ENCODE measurements around the gene ADGRB3. TPM values are rescaled to one million over a fixed set of nuclear protein-coding genes. Genes with fewer than 3 reads are reported as not detected.
"Not testable (repeated sequence)": the region's sequence is repeated elsewhere in the genome, so short reads cannot be mapped to it uniquely, and the experiment has no call there.

Gene ADGRB3
- total RNA-seq, 2 experiments from 2014 or later = not detected

DNA sequence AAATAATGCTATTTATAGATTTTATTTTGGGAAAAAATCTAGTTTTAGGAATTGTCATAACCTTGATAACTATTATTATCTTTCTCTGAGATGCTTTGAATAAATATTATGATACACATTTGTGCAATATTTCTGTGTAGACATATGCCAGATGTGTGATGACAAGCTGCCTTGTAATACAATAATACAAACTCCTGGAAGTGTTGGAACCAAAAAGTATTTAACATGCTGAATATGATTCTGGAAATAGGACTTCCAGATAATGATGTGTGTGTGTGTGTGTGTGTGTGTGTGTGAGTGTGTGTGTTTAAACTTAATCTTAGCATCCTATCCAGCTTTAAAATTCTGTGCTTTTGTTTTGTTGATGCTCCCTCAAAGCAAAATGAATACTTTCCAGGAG lies 233.6 kb downstream of the ADGRB3 start:
- Mint-ChIP-seq H3K27me3 (no peaks in the 10 kb centered on the region), H3K4me1 (no peaks in the 10 kb centered on the region), H3K4me3 (no peak overlapping the region), H3K36me3 (ENCODE audit: low read depth) (no peaks in the 10 kb centered on the region), H3K9me3 (peaks cover 2% of the 10 kb centered on the region), H3K27ac (no peak overlapping the region)
- no peak for DNase-seq
- CTCF ChIA-PET = no interaction called here
- POLR2A ChIA-PET = no interaction called here

DNA sequence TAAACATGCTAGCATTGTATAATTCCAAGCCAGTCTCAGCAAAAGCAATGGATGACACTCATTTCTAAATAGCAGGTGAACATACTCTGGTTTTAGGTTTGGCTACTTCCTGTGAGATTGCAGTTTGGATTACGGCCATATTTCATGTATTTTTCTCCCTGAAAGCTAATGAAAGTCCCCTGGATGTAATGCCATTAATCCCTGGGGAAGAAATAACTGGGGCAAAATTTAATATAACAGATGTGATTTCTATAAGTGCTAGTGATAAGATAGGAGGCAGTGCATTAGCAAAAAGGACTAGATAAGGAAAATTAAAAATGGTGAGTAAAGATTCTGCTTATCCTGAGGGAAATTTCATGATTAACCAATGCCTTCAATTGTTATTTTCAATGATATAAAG lies 238.2 kb downstream of the ADGRB3 start:
- H3K4me3 Mint-ChIP-seq = no peak overlapping the region
- H3K9me3 Mint-ChIP-seq = no peaks in the 10 kb centered on the region
- no peaks in the 10 kb centered on the region for H3K4me1 Mint-ChIP-seq
- CTCF ChIA-PET = interaction anchor here (1.3 kb wide), 1 partner anchor 14 kb away, joined by 3 read pairs; no protein-coding TSS in a partner anchor
- no peak overlapping the region for H3K27ac Mint-ChIP-seq
- POLR2A ChIA-PET = no interaction called here
- H3K36me3 Mint-ChIP-seq (ENCODE audit: low read depth) = no peaks in the 10 kb centered on the region
- H3K27me3 Mint-ChIP-seq = no peaks in the 10 kb centered on the region
- DNase-seq = no peak

GRCh38 chr6:68874747-68875146 lies 239.7 kb downstream of the ADGRB3 start:
- ChIA-PET POLR2A (no interaction called here), CTCF (interaction anchor here (1.3 kb wide), 1 partner anchor 16 kb away, joined by 3 read pairs; no protein-coding TSS in a partner anchor)
- Mint-ChIP-seq H3K4me1 (no peaks in the 10 kb centered on the region), H3K36me3 (ENCODE audit: low read depth) (no peaks in the 10 kb centered on the region), H3K9me3 (no peaks in the 10 kb centered on the region), H3K4me3 (no peak overlapping the region), H3K27ac (no peak overlapping the region), H3K27me3 (no peaks in the 10 kb centered on the region)
- DNase-seq = no peak

DNA sequence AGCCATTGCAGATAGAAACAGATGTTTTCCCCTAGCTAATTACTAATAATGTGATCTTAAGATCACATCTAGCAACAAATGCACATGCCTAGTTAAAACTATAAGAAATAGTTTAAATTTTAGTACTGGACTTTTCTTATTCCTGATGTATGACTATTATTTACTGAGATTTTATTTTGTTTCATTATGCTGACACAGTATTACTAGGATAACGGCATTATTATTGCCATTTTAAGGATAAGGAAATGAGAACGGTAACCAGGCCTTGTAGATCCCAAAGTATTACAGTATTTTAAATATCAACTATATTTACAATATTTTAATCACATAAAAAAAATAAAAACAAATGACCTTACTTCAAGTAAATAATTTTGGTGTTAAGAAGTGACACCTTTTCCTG lies 240.3 kb downstream of the ADGRB3 start:
- H3K4me3 Mint-ChIP-seq = no peak overlapping the region
- ChIA-PET POLR2A (no interaction called here), CTCF (no interaction called here)
- H3K36me3 Mint-ChIP-seq (ENCODE audit: low read depth) = no peaks in the 10 kb centered on the region
- H3K27ac Mint-ChIP-seq = no peak overlapping the region
- no peaks in the 10 kb centered on the region for H3K9me3 Mint-ChIP-seq
- no peak for DNase-seq
- no peaks in the 10 kb centered on the region for H3K4me1 Mint-ChIP-seq
- H3K27me3 Mint-ChIP-seq = no peaks in the 10 kb centered on the region

- no peaks in the 10 kb centered on the region for H3K9me3 Mint-ChIP-seq
- H3K27me3 Mint-ChIP-seq = no peaks in the 10 kb centered on the region
- H3K4me3 Mint-ChIP-seq = no peak overlapping the region
- no peak for DNase-seq
- H3K27ac Mint-ChIP-seq = no peak overlapping the region
- CTCF ChIA-PET = no interaction called here
- POLR2A ChIA-PET = no interaction called here
- H3K36me3 Mint-ChIP-seq (ENCODE audit: low read depth) = no peaks in the 10 kb centered on the region
- no peaks in the 10 kb centered on the region for H3K4me1 Mint-ChIP-seq
Observed at GRCh38 chr6:68876792-68877493, 241.9 kb downstream of the ADGRB3 start.

DNA sequence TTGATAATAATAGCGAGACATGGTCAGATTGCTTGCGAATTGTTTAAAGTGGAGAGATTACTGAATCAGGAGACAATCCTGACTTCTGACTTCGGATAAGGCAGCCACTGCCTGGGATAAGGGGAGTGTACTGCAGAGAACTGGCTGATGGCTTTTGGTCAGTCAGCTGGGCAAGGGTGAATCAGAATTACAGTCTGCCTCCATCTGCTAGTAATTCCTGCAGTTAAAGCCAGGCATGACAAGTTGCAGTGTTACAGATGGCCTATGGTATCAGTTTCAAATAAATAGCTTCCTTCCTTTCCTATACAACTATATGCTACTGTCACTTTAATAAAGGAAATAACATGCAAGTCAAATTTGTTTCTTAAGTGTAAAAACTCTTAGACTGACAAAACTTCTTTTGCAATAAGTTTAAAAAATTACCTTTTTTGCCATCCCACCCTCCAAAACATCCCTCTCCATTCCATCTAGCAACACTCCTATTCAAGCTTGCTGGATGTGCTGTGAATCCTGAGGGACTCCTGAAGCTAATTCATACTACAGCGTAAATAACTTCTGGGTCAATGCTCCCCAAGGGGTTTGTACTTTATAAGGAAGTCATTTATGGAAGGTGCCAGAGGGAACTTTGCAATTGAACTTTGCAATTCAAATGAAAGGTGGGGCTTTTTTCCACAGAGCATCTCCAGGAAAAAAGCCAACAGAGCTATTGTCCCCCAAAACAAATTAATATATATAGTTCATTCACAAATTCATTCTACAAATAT lies 245.2 kb downstream of the ADGRB3 start:
- POLR2A ChIA-PET = no interaction called here
- H3K36me3 Mint-ChIP-seq (ENCODE audit: low read depth) = no peaks in the 10 kb centered on the region
- no peak for DNase-seq
- H3K27ac Mint-ChIP-seq = no peak overlapping the region
- CTCF ChIA-PET = no interaction called here
- no peaks in the 10 kb centered on the region for H3K27me3 Mint-ChIP-seq
- no peak overlapping the region for H3K4me3 Mint-ChIP-seq
- no peaks in the 10 kb centered on the region for H3K9me3 Mint-ChIP-seq
- H3K4me1 Mint-ChIP-seq = no peaks in the 10 kb centered on the region

DNA sequence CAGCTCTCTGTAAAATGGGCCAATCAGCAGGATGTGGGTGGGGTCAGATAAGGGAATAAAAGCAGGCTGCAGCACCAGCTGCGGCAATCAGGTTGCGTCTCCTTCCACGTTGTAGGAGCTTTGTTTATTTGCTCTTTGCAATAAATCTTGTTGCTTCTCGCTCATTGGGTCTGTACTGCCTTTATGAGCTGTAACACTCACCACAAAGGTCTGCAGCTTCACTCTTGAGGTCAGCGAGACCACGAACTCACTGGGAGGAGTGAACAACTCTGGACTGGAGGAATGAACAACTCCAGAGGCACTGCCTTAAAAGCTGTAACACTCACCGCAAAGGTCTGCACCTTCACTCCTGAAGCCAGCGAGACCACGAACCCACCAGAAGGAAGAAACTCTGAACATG lies 248.2 kb downstream of the ADGRB3 start:
- CTCF ChIA-PET; H3K27me3 Mint-ChIP-seq; H3K27ac Mint-ChIP-seq; POLR2A ChIA-PET; H3K9me3 Mint-ChIP-seq; H3K4me1 Mint-ChIP-seq; H3K4me3 Mint-ChIP-seq; DNase-seq; H3K36me3 Mint-ChIP-seq (ENCODE audit: low read depth): not testable (repeated sequence)

DNA sequence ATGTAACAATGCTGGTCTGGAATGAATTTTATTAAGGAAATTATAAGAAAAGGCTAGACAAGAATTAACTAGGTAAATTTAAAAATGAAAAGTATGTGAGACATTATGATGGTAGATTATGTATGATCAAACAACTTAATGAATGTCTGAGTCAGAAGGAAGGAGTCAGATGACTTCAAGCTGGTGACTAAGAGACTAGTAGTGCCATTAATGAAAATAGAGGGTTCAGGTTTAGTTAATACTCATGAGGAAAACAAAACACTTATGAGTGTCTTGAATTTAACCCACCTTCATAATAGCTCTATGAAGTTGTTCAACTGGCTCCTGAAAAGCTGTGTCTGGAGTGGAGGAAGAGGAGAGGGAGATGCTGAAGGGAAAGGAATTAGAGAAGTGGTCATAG lies 256.3 kb downstream of the ADGRB3 start:
- H3K27ac Mint-ChIP-seq = no peak overlapping the region
- POLR2A ChIA-PET = no interaction called here
- H3K9me3 Mint-ChIP-seq = no peaks in the 10 kb centered on the region

DNA sequence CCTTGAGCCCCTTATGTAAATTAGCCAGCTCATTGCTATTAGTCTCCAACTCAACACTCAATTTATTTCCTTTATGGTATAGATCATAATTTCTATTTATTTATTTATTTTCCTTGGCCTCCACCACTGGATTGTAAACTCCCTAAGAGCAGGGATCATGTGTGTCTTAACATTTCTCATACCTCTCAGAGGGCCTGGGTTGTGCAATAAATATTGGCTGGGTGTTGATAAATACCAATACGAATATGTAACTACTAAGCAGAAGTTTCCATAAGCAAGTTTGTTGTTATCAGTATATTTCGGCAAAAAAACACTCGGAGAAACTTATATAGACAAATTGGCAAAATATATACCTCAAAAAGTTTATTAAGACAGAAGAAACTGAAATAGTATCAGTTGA lies 257.4 kb downstream of the ADGRB3 start:
- H3K36me3 Mint-ChIP-seq (ENCODE audit: low read depth) = no peaks in the 10 kb centered on the region
- no peaks in the 10 kb centered on the region for H3K4me1 Mint-ChIP-seq
- no peak overlapping the region for H3K4me3 Mint-ChIP-seq
- no peaks in the 10 kb centered on the region for H3K27me3 Mint-ChIP-seq
- POLR2A ChIA-PET = no interaction called here
- H3K9me3 Mint-ChIP-seq = no peaks in the 10 kb centered on the region
- CTCF ChIA-PET = no interaction called here
- no peak overlapping the region for H3K27ac Mint-ChIP-seq
- no peak for DNase-seq

More for the DNA sequence above, 256.3 kb downstream of the ADGRB3 start:
- CTCF ChIA-PET = no interaction called here
- H3K36me3 Mint-ChIP-seq (ENCODE audit: low read depth) = no peaks in the 10 kb centered on the region
- no peak overlapping the region for H3K4me3 Mint-ChIP-seq
- H3K27me3 Mint-ChIP-seq = no peaks in the 10 kb centered on the region
- DNase-seq = no peak
- H3K4me1 Mint-ChIP-seq = no peaks in the 10 kb centered on the region

GRCh38 chr6:68895929-68896328 lies 260.8 kb downstream of the ADGRB3 start:
- H3K4me1 Mint-ChIP-seq = no peaks in the 10 kb centered on the region
- no peaks in the 10 kb centered on the region for H3K9me3 Mint-ChIP-seq
- no peak for DNase-seq
- CTCF ChIA-PET = no interaction called here
- POLR2A ChIA-PET = no interaction called here
- H3K36me3 Mint-ChIP-seq (ENCODE audit: low read depth) = no peaks in the 10 kb centered on the region
- no peak overlapping the region for H3K27ac Mint-ChIP-seq
- no peak overlapping the region for H3K4me3 Mint-ChIP-seq
- no peaks in the 10 kb centered on the region for H3K27me3 Mint-ChIP-seq

DNA sequence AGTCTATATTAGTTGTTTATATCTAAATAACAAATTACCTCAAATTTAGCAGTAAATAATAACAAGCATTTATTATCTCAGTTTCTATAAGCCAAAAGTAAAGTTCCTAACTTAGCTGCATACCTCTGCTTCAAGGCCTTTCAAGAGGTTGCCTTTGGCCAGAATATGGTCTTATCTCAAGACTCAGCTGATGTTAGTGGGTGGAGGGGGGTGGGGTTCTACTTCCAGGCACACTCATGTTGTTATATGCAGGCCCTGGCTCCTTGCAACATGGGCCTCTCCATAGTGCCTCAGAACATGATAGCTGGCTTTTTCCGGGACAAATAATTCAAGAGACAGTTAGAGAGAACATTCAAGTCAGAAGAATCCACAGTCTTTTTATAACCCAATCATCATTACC lies 266.0 kb downstream of the ADGRB3 start:
- POLR2A ChIA-PET = no interaction called here
- H3K4me3 Mint-ChIP-seq = no peak overlapping the region
- CTCF ChIA-PET = interaction anchor here (0.7 kb wide), 1 partner anchor 12 kb away, joined by 3 read pairs; no protein-coding TSS in a partner anchor
- H3K9me3 Mint-ChIP-seq = no peaks in the 10 kb centered on the region
- no peak for DNase-seq
- no peaks in the 10 kb centered on the region for H3K36me3 Mint-ChIP-seq (ENCODE audit: low read depth)
- H3K27ac Mint-ChIP-seq = no peak overlapping the region
- H3K27me3 Mint-ChIP-seq = no peaks in the 10 kb centered on the region
- no peaks in the 10 kb centered on the region for H3K4me1 Mint-ChIP-seq

- DNase-seq = no peak
- POLR2A ChIA-PET = no interaction called here
Observed at GRCh38 chr6:68911334-68911733, 276.3 kb downstream of the ADGRB3 start.

DNA sequence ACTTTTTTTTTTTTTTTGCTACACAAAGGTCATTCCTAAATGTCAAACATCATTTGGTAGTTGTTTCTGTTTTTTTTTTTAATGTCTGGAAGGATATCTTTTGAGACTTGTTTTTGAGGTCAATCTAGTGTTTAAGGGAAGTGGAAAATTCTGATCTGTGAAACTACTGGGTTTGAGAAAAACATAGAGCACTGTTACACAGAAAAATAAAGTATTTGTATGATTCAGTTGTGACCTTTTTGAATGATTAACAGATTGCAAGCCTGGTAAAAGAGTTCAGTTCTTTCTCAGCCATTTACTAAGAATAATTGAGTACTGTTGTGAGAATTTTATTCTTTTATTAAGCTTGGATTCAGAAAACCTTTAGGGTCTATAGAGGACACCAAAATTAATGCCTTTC lies 276.7 kb downstream of the ADGRB3 start:
- POLR2A ChIA-PET = no interaction called here
- no peak for DNase-seq
- Mint-ChIP-seq H3K4me1 (no peaks in the 10 kb centered on the region), H3K27ac (no peak overlapping the region), H3K27me3 (no peaks in the 10 kb centered on the region), H3K9me3 (no peaks in the 10 kb centered on the region), H3K4me3 (no peak overlapping the region), H3K36me3 (ENCODE audit: low read depth) (no peaks in the 10 kb centered on the region)
- CTCF ChIA-PET = no interaction called here

More at GRCh38 chr6:68911334-68911733, 276.3 kb downstream of the ADGRB3 start:
- Mint-ChIP-seq H3K27me3 (no peaks in the 10 kb centered on the region), H3K36me3 (ENCODE audit: low read depth) (no peaks in the 10 kb centered on the region), H3K4me1 (no peaks in the 10 kb centered on the region), H3K9me3 (no peaks in the 10 kb centered on the region), H3K27ac (no peak overlapping the region), H3K4me3 (no peak overlapping the region)
- CTCF ChIA-PET = no interaction called here

GRCh38 chr6:68912805-68913204 lies 277.7 kb downstream of the ADGRB3 start:
- H3K9me3 Mint-ChIP-seq; H3K27ac Mint-ChIP-seq; DNase-seq; POLR2A ChIA-PET; H3K4me3 Mint-ChIP-seq; CTCF ChIA-PET; H3K27me3 Mint-ChIP-seq; H3K36me3 Mint-ChIP-seq (ENCODE audit: low read depth); H3K4me1 Mint-ChIP-seq: not testable (repeated sequence)
